H9 (cell line): Measurements from ENCODE around the gene ATP5IF1. TPM values are rescaled to one million over a fixed set of nuclear protein-coding genes. Genes with fewer than 3 reads are reported as not detected.

Experiments used
- DNase-seq: peaks from one replicate; pipeline ENCODE4 v3.0.0-alpha.2; 2017
- H2AFZ ChIP-seq: one replicate; pipeline ENCODE4 v1.6.1; 2013; ENCODE audit warnings: mild to moderate bottlenecking, low read length, control low read depth, moderate library complexity
- H2AK5ac ChIP-seq: 2 replicates; pipeline ENCODE4 v1.6.1; 2013; ENCODE audit warnings: low read length, control low read depth, mixed read lengths; ENCODE audit not compliant: insufficient read length
- H2BK120ac ChIP-seq: one replicate; pipeline ENCODE4 v1.6.1; 2013; ENCODE audit warnings: low read depth, mild to moderate bottlenecking, low read length, control low read depth, inconsistent platforms; ENCODE audit not compliant: poor library complexity, severe bottlenecking
- H2BK12ac ChIP-seq: 2 replicates; pipeline ENCODE4 v1.6.1; 2013; ENCODE audit warnings: low read length, control low read depth, mixed read lengths, low read depth; ENCODE audit not compliant: insufficient read length
- H2BK15ac ChIP-seq: 2 replicates; pipeline ENCODE4 v1.6.1; 2013; ENCODE audit warnings: low read depth, low read length, control low read depth
- H2BK20ac ChIP-seq: one replicate; pipeline ENCODE4 v1.6.1; 2013; ENCODE audit warnings: low read depth, mild to moderate bottlenecking, low read length, control low read depth, inconsistent platforms; ENCODE audit not compliant: poor library complexity, severe bottlenecking
- H2BK5ac ChIP-seq: 2 replicates; pipeline ENCODE4 v1.6.1; 2013; ENCODE audit warnings: low read length, control low read depth, mixed read lengths; ENCODE audit not compliant: insufficient read length
- H3K14ac ChIP-seq: 2 replicates; pipeline ENCODE4 v1.6.1; 2013; ENCODE audit warnings: low read length, control low read depth; ENCODE audit not compliant: insufficient read depth
- H3K18ac ChIP-seq: 2 replicates; pipeline ENCODE4 v1.6.1; 2013; ENCODE audit warnings: low read depth, mild to moderate bottlenecking, mixed read lengths, low read length, control low read depth; ENCODE audit not compliant: insufficient read length
- H3K23ac ChIP-seq: 2 replicates; pipeline ENCODE4 v1.6.1; 2013; ENCODE audit warnings: low read length, control low read depth, mixed read lengths, low read depth; ENCODE audit not compliant: insufficient read length
- H3K23me2 ChIP-seq: 2 replicates; pipeline ENCODE4 v1.6.1; 2013; ENCODE audit warnings: low read depth, mild to moderate bottlenecking, mixed read lengths, low read length, control low read depth; ENCODE audit not compliant: insufficient read length, poor library complexity, severe bottlenecking
- H3K27ac ChIP-seq: 2 replicates; pipeline ENCODE4 v1.5.1; 2013; ENCODE audit warnings: low read length, control low read depth, mixed read lengths, low read depth; ENCODE audit not compliant: insufficient read length
- H3K27me3 ChIP-seq: 2 replicates; pipeline ENCODE4 v1.6.1; 2013; ENCODE audit warnings: low read length, control low read depth, inconsistent platforms; ENCODE audit not compliant: insufficient read depth
- H3K4ac ChIP-seq: 2 replicates; pipeline ENCODE4 v1.6.1; 2013; ENCODE audit warnings: low read depth, mild to moderate bottlenecking, control low read depth, inconsistent platforms, low read length, moderate library complexity
- H3K4me1 ChIP-seq: 2 replicates; pipeline ENCODE4 v1.6.1; 2013; ENCODE audit warnings: low read length, control low read depth, inconsistent platforms; ENCODE audit not compliant: insufficient read depth
- H3K4me2 ChIP-seq: 2 replicates; pipeline ENCODE4 v1.6.1; 2013; ENCODE audit warnings: low read length, control low read depth, mixed read lengths; ENCODE audit not compliant: insufficient read length, insufficient read depth
- H3K56ac ChIP-seq: 2 replicates; pipeline ENCODE4 v1.6.1; 2013; ENCODE audit warnings: low read depth, mild to moderate bottlenecking, mixed read lengths, low read length, control low read depth; ENCODE audit not compliant: insufficient read length
- H3K79me1 ChIP-seq: 2 replicates; pipeline ENCODE4 v1.6.1; 2013; ENCODE audit warnings: low read depth, mild to moderate bottlenecking, moderate library complexity, low read length, control low read depth, inconsistent platforms; ENCODE audit not compliant: insufficient read depth, poor library complexity, severe bottlenecking
- H3K79me2 ChIP-seq: 2 replicates; pipeline ENCODE4 v1.6.1; 2013; ENCODE audit warnings: low read length, control low read depth, inconsistent platforms; ENCODE audit not compliant: insufficient read depth
- H3K9ac ChIP-seq: 2 replicates; pipeline ENCODE4 v1.6.1; 2013; ENCODE audit warnings: low read length, control low read depth, mixed read lengths; ENCODE audit not compliant: insufficient read length; ENCODE audit errors: extremely low read depth
- H3K9me3 ChIP-seq: one replicate; pipeline ENCODE4 v1.6.1; 2013; ENCODE audit warnings: low read depth, low read length, inconsistent platforms; ENCODE audit not compliant: control insufficient read depth
- H3T11ph ChIP-seq: one replicate; pipeline ENCODE4 v1.6.1; 2013; ENCODE audit warnings: mild to moderate bottlenecking, low read length, control low read depth, inconsistent platforms
- H4K20me1 ChIP-seq: one replicate; pipeline ENCODE4 v1.6.1; 2013; ENCODE audit not compliant: control insufficient read depth, insufficient read length, insufficient read depth
- H4K5ac ChIP-seq: 2 replicates; pipeline ENCODE4 v1.6.1; 2013; ENCODE audit warnings: low read depth, mild to moderate bottlenecking, mixed read lengths, low read length, control low read depth; ENCODE audit not compliant: insufficient read length
- H4K8ac ChIP-seq: replicated peaks from 2 replicates; pipeline ENCODE4 v1.6.1; 2013; ENCODE audit warnings: low read length, control low read depth, mixed read lengths, low read depth; ENCODE audit not compliant: insufficient read length
- H4K91ac ChIP-seq: 2 replicates; pipeline ENCODE4 v1.6.1; 2013; ENCODE audit warnings: low read depth, mild to moderate bottlenecking, moderate library complexity, mixed read lengths, low read length, control low read depth; ENCODE audit not compliant: insufficient read length
- H3K27ac Mint-ChIP-seq, 3 experiments: 2 replicates in 2 of 3; 3 replicates in 1 of 3; pipeline ENCODE4 v1.8.0; 2020 to 2021; ENCODE audit warnings: mixed read lengths in 3 of 3, mild to moderate bottlenecking in 1 of 3, moderate library complexity in 1 of 3
- H3K27me3 Mint-ChIP-seq: 2 replicates; pipeline ENCODE4 v1.8.0; 2021; ENCODE audit warnings: low read depth, mild to moderate bottlenecking, moderate library complexity, mixed read lengths
- H3K36me3 Mint-ChIP-seq, 3 experiments: 2 replicates in 2 of 3; 3 replicates in 1 of 3; pipeline ENCODE4 v1.8.0; 2020 to 2021; ENCODE audit warnings: low read depth in 3 of 3, mixed read lengths in 3 of 3; ENCODE audit not compliant: insufficient read depth in 1 of 3
- H3K4me1 Mint-ChIP-seq, 2 experiments: 2 replicates each; pipeline ENCODE4 v1.8.0; 2020; ENCODE audit warnings: mixed read lengths in 2 of 2
- H3K4me3 Mint-ChIP-seq, 2 experiments: 2 replicates in 1 of 2; 3 replicates in 1 of 2; pipeline ENCODE4 v1.8.0; 2020 to 2021; ENCODE audit warnings: mild to moderate bottlenecking in 2 of 2, mixed read lengths in 2 of 2, moderate library complexity in 1 of 2
- H3K9me3 Mint-ChIP-seq, 2 experiments: 2 replicates in 1 of 2; 3 replicates in 1 of 2; pipeline ENCODE4 v1.8.0; 2020; ENCODE audit warnings: mild to moderate bottlenecking in 2 of 2, mixed read lengths in 2 of 2, moderate library complexity in 1 of 2
- WGBS: extraction: QIAGEN DNeasy Blood & Tissue Kit; methylation state at CpG from one replicate; pipeline ENCODE4 v1.1.7; 2013; ENCODE audit warnings: missing lambda C conversion rate, low lambda C conversion rate, mixed read lengths; ENCODE audit not compliant: insufficient read length; ENCODE audit errors: extremely low coverage; 5-methylcytosine and 5-hydroxymethylcytosine counted together
- total RNA-seq: library from RNA; stranded (reverse); gene quantifications from 2 replicates; pipeline ENCODE4 v1.2.1, GENCODE V29; 2021
- TF ChIP-seq, protein P1 (sequence below): fragments of 200-600 bp; sonication (generic); conservative IDR thresholded peaks from 3 replicates; pipeline ENCODE4 v1.8.0; 2021; ENCODE audit warnings: antibody characterized with exemption, mild to moderate bottlenecking

ATP5IF1 gene
- total RNA-seq, 1 experiment from 2014 or later = 257 TPM

DNA sequence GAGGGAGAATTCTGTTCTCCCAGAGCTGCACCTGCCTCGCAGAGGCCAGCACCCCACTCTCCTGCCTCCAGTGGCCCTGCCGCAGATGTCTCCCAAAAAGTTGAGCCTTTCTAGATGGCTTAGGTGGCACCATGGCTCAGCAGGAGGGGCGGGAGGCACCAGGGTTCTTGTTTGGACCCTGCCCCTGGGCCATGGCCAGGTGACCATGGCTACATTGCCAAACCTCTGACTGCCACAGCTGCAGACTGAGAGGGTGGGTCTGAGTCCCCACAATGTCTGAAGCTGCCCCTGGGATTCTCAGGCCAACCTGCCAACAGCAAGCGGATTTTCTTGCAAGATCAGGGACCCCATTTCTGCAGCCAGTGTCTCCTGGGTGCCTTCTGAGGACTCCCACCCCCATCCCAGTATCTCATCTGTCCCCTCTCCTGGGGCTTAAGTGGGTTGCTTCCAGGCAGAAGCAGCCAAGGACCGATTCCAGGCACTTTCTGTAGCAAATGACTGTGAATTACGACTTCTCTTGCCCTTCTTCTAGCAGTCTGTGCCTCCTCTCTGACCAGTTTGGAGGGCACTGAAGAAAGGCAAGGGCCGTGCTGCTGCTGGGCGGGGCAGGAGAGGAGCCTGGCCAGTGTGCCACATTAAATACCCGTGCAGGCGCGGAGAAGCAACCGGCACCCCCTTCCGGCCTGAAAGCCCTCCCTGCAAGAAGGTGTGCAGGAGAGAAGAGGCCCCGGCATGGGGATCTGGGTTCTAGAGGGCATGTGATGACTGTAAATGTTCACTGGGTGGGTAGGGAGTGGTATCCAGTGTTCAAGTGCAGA lies 45.9 kb downstream of the ATP5IF1 start:
- Histone ChIP-seq H2BK5ac (no peak overlapping the region), H3K4me2 (no peak overlapping the region)

More for the DNA sequence above, 45.9 kb downstream of the ATP5IF1 start:
- no peak overlapping the region for H4K5ac ChIP-seq
- H2BK20ac ChIP-seq = no peak overlapping the region
- H2AK5ac ChIP-seq = no peak overlapping the region
- no peaks in the 10 kb centered on the region for H4K20me1 ChIP-seq
- H3K79me2 ChIP-seq = no peaks in the 10 kb centered on the region
- H3K4me1 Mint-ChIP-seq = peaks cover 3 to 10% of the 10 kb centered on the region in 2 experiments; a peak in 3 of 4 replicates
- no peak overlapping the region for H4K91ac ChIP-seq
- no peak overlapping the region for H3K56ac ChIP-seq
- no peaks in the 10 kb centered on the region for H3K79me1 ChIP-seq
- H3K4me1 ChIP-seq = no peaks in the 10 kb centered on the region
- no peak overlapping the region for H2AFZ ChIP-seq
- no peak overlapping the region for H2BK15ac ChIP-seq
- H3K23ac ChIP-seq = no peak overlapping the region
- no peaks in the 10 kb centered on the region for H3K9me3 Mint-ChIP-seq
- H3K18ac ChIP-seq = no peak overlapping the region
- H3K27me3 ChIP-seq = no peaks in the 10 kb centered on the region
- H4K8ac ChIP-seq = no peak overlapping the region
- H3K14ac ChIP-seq = no peak overlapping the region
- peaks cover 26 to 58% (median 42%) of the 10 kb centered on the region in 3 experiments; a peak in 6 of 7 replicates for H3K36me3 Mint-ChIP-seq
- H2BK12ac ChIP-seq = no peak overlapping the region
- no peaks in the 10 kb centered on the region for H3K27me3 Mint-ChIP-seq
- no peak overlapping the region for H3K4ac ChIP-seq
- no peak overlapping the region for H2BK120ac ChIP-seq
- no peak overlapping the region for H3K4me3 Mint-ChIP-seq
- no peak overlapping the region for H3K9ac ChIP-seq
- peak overlapping the region in 1 of 3 experiments; percentile 61; a peak in 1 of 7 replicates for H3K27ac Mint-ChIP-seq
- WGBS = no CpG with 5 or more reads among the region's 14 CpGs
- TF ChIP-seq, protein P1, sequence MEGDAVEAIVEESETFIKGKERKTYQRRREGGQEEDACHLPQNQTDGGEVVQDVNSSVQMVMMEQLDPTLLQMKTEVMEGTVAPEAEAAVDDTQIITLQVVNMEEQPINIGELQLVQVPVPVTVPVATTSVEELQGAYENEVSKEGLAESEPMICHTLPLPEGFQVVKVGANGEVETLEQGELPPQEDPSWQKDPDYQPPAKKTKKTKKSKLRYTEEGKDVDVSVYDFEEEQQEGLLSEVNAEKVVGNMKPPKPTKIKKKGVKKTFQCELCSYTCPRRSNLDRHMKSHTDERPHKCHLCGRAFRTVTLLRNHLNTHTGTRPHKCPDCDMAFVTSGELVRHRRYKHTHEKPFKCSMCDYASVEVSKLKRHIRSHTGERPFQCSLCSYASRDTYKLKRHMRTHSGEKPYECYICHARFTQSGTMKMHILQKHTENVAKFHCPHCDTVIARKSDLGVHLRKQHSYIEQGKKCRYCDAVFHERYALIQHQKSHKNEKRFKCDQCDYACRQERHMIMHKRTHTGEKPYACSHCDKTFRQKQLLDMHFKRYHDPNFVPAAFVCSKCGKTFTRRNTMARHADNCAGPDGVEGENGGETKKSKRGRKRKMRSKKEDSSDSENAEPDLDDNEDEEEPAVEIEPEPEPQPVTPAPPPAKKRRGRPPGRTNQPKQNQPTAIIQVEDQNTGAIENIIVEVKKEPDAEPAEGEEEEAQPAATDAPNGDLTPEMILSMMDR = no peak
- no peaks in the 10 kb centered on the region for H3K23me2 ChIP-seq
- H3K27ac ChIP-seq = no peak overlapping the region
- no peak for DNase-seq
- H3K9me3 ChIP-seq = no peaks in the 10 kb centered on the region
- H3T11ph ChIP-seq = no peak overlapping the region
